Common myeloid progenitor, CD34-positive (primary cell): ENCODE data around the gene GABRB3.

Source experiments
- CTCF ChIA-PET: fragments of 350-600 bp; sonication (Branson Sonifier 250); formaldehyde crosslinking; loops from one replicate; lab custom pipeline; 2021; ENCODE audit warnings: antibody characterized with exemption; lab: Charles Lee
- POLR2A ChIA-PET: fragments of 350-600 bp; sonication (Branson Sonifier 250); formaldehyde crosslinking; loops from one replicate; lab custom pipeline; 2021; ENCODE audit warnings: antibody characterized with exemption; lab: Charles Lee
- DNase-seq, 3 donors: peaks; one replicate each; pipeline versions ENCODE4 v3.0.0 to v3.0.0-alpha.2; 2013
- H3K27ac ChIP-seq, 2 experiments: 1 replicate in 1 of 2; 2 replicates in 1 of 2; pipeline ENCODE4 v1.7.0; 2013; ENCODE audit warnings: inconsistent platforms in 2 of 2, low read length in 2 of 2, mild to moderate bottlenecking in 2 of 2, low read depth in 1 of 2, moderate library complexity in 1 of 2; ENCODE audit not compliant: severe bottlenecking in 2 of 2, insufficient read depth in 1 of 2, poor library complexity in 1 of 2
- H3K27me3 ChIP-seq, 5 experiments: replicated peaks in 2 of 5; 1 replicate in 3 of 5; 2 replicates in 2 of 5; pipeline versions ENCODE4 v1.6.1 to v1.7.0; 2013; ENCODE audit warnings: low read length in 4 of 5, mild to moderate bottlenecking in 2 of 5, moderate library complexity in 2 of 5, inconsistent platforms in 1 of 5; ENCODE audit not compliant: insufficient read depth in 5 of 5, control insufficient read depth in 4 of 5
- H3K36me3 ChIP-seq, 4 experiments: 1 replicate in 2 of 4; 2 replicates in 2 of 4; pipeline versions ENCODE4 v1.6.1 to v1.7.0; 2013; ENCODE audit warnings: low read length in 3 of 4, control low read depth in 1 of 4, mild to moderate bottlenecking in 1 of 4; ENCODE audit not compliant: control insufficient read depth in 4 of 4, insufficient read depth in 4 of 4
- H3K4me1 ChIP-seq, 4 experiments: 1 replicate in 3 of 4; 2 replicates in 1 of 4; pipeline versions ENCODE4 v1.6.1 to v1.7.1; 2013; ENCODE audit warnings: low read length in 3 of 4, mild to moderate bottlenecking in 3 of 4, control low read depth in 1 of 4, inconsistent platforms in 1 of 4, moderate library complexity in 1 of 4; ENCODE audit not compliant: control insufficient read depth in 4 of 4, insufficient read depth in 4 of 4; ENCODE audit errors: control extremely low read depth in 1 of 4
- H3K4me3 ChIP-seq, 7 experiments: 1 replicate in 4 of 7; 2 replicates in 3 of 7; pipeline versions ENCODE4 v1.5.1 to v1.7.0; 2013; ENCODE audit warnings: mild to moderate bottlenecking in 7 of 7, low read length in 6 of 7, moderate library complexity in 6 of 7, inconsistent platforms in 2 of 7, low read depth in 2 of 7, control low read depth in 1 of 7; ENCODE audit not compliant: insufficient read depth in 4 of 7, control insufficient read depth in 1 of 7; ENCODE audit errors: extremely low read depth in 1 of 7
- H3K9me3 ChIP-seq, 5 experiments: 1 replicate in 4 of 5; 2 replicates in 1 of 5; pipeline versions ENCODE4 v1.6.1 to v1.7.1; 2013; ENCODE audit warnings: low read length in 4 of 5, mild to moderate bottlenecking in 2 of 5, inconsistent platforms in 1 of 5, low read depth in 1 of 5, moderate library complexity in 1 of 5; ENCODE audit not compliant: control insufficient read depth in 4 of 5, insufficient read depth in 2 of 5; ENCODE audit errors: control extremely low read depth in 1 of 5
- WGBS: methylation state at CpG from one replicate; pipeline ENCODE4 v1.1.5; 2013; ENCODE audit not compliant: insufficient coverage; 5-methylcytosine and 5-hydroxymethylcytosine counted together

GABRB3 gene

GRCh38 chr15:26790118-26790517, 17.3 kb upstream of the GABRB3 start:
- no peaks in the 10 kb centered on the region for H3K36me3 ChIP-seq
- 92% methylated on average over 6 of the region's 8 CpGs for WGBS
- no peaks in the 10 kb centered on the region for H3K27me3 ChIP-seq
- ChIA-PET POLR2A (no interaction called here), CTCF (no interaction called here)
- no peak for DNase-seq
- no peak overlapping the region for H3K27ac ChIP-seq
- H3K4me1 ChIP-seq: no peaks in the 10 kb centered on the region
- H3K4me3 ChIP-seq: no peak overlapping the region
- no peaks in the 10 kb centered on the region for H3K9me3 ChIP-seq

DNA sequence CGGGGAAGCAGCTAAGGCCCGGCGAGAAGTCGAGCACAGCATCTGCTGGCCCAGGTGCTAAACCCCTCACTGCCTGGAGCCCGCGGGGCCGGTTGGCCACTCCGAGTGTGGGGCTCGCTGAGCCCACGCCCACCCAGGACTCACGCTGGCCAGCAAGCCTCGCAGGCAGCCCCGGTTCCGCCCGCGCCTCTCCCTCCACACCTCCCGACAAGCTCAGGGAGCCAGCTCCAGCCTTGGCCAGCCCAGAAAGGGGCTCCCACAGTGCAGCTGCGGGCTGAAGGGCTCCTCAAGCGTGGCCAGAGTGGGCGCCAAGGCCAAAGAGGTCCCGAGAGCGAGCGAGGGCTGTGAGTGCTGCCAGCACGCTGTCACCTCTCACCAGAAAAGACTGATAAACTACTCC, 8.9 kb upstream of the GABRB3 start:
- ChIA-PET CTCF (no interaction called here), POLR2A (no interaction called here)
- Histone ChIP-seq H3K27me3 (peaks cover 0 to 3% (median 0%) of the 10 kb centered on the region in 5 experiments), H3K36me3 (no peaks in the 10 kb centered on the region), H3K9me3 (no peaks in the 10 kb centered on the region), H3K4me1 (no peaks in the 10 kb centered on the region), H3K4me3 (no peak overlapping the region), H3K27ac (no peak overlapping the region)
- WGBS: 78% methylated on average over 18 of the region's 24 CpGs
- DNase-seq: no peak

DNA sequence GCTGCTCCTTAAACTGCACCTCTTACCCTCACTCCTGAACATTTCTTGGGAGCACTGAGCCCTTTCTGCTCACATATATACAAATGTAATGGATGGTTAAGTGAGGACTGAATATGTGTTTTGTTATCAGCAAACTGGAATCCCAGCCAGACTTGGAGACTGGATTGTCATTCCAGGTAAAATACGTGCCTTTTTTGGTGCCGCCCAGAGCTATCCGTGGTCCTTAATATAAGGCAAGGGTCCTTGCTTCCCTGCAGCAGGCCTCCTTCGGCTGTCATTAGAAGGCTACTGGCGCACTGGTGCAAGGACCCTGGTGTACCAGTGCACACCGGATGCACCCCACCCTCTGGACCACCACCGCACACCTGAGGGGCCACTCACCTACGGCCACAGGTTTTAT, 1.1 kb upstream of the GABRB3 start:
- H3K36me3 ChIP-seq: no peaks in the 10 kb centered on the region
- peaks cover 17 to 64% (median 28%) of the 10 kb centered on the region in 5 experiments for H3K27me3 ChIP-seq
- no peak overlapping the region for H3K27ac ChIP-seq
- DNase-seq: no peak
- ChIA-PET CTCF (no interaction called here), POLR2A (no interaction called here)
- peaks cover 0 to 16% (median 6%) of the 10 kb centered on the region in 4 experiments for H3K4me1 ChIP-seq
- no peak overlapping the region for H3K4me3 ChIP-seq
- H3K9me3 ChIP-seq: no peaks in the 10 kb centered on the region
- WGBS: 10% methylated on average over 7 of the region's 8 CpGs

- POLR2A ChIA-PET: no interaction called here
Measured at GRCh38 chr15:26773067-26773877, 406 bp upstream of the GABRB3 start.

DNA sequence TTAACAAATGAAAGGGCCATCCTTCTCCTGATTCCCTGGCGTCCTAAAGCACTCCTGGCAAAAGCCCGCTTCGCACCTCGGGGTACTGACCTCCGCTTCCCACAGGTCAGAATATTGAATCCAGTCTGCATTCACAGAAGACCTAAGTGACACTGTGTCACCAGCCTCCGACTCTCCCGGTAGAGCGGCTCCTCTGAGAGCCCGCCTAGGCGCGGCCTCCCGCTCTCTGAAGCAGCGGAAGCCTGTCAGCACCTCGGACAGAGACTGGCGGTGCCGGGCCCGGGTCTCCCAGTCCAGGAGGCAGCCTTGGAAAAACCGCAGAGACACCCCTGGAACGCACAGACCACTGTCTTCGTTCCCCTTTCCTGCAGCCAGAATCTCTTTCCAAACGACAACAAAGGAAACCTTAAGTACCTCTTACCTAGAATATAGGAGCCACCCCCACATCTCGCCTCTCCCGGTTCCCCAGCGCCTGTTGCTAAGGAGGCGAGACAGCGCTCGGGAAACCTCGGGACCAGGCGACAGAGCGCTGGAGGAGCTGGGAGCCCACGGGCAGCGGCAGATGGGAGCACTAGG, 1.2 kb downstream of the GABRB3 start:
- H3K27ac ChIP-seq: no peak overlapping the region
- no peaks in the 10 kb centered on the region for H3K36me3 ChIP-seq
- ChIA-PET CTCF (no interaction called here), POLR2A (no interaction called here)
- WGBS: 2% methylated on average over 30 of the region's 32 CpGs
- DNase-seq: peak in 1 of 3 donors; percentile 6
- no peaks in the 10 kb centered on the region for H3K9me3 ChIP-seq
- peak overlapping the region in 1 of 7 experiments; percentile 45 for H3K4me3 ChIP-seq
- peaks cover 17 to 71% (median 33%) of the 10 kb centered on the region in 5 experiments for H3K27me3 ChIP-seq
- H3K4me1 ChIP-seq: peaks cover 0 to 16% (median 6%) of the 10 kb centered on the region in 4 experiments

More at GRCh38 chr15:26773067-26773877, 406 bp upstream of the GABRB3 start:
- CTCF ChIA-PET: no interaction called here
- H3K4me3 ChIP-seq: peak overlapping the region in 5 of 7 experiments; percentile 9 to 55 (median 47)
- H3K36me3 ChIP-seq: no peaks in the 10 kb centered on the region
- no peaks in the 10 kb centered on the region for H3K9me3 ChIP-seq
- H3K27me3 ChIP-seq: peaks cover 17 to 68% (median 30%) of the 10 kb centered on the region in 5 experiments
- H3K4me1 ChIP-seq: peaks cover 0 to 16% (median 6%) of the 10 kb centered on the region in 4 experiments
- no peak for DNase-seq
- 1% methylated on average over 60 of the region's 102 CpGs for WGBS
- H3K27ac ChIP-seq: no peak overlapping the region

GRCh38 chr15:26771168-26771567, 1.7 kb downstream of the GABRB3 start:
- peaks cover 0 to 16% (median 6%) of the 10 kb centered on the region in 4 experiments for H3K4me1 ChIP-seq
- H3K27me3 ChIP-seq: peaks cover 17 to 73% (median 35%) of the 10 kb centered on the region in 5 experiments
- no peaks in the 10 kb centered on the region for H3K36me3 ChIP-seq
- DNase-seq: no peak
- ChIA-PET POLR2A (no interaction called here), CTCF (no interaction called here)
- no peak overlapping the region for H3K4me3 ChIP-seq
- H3K9me3 ChIP-seq: no peaks in the 10 kb centered on the region
- no peak overlapping the region for H3K27ac ChIP-seq
- WGBS: 9% methylated on average over 9 of the region's 10 CpGs

GRCh38 chr15:26767169-26767670, 5.6 kb downstream of the GABRB3 start:
- ChIA-PET POLR2A (interaction anchor here (0.5 kb wide), 1 partner anchor 80 kb away, joined by 3 read pairs; no protein-coding TSS in a partner anchor), CTCF (no interaction called here)
- DNase-seq: no peak
- H3K27ac ChIP-seq: no peak overlapping the region
- peaks cover 0 to 6% (median 2%) of the 10 kb centered on the region in 4 experiments for H3K4me1 ChIP-seq
- H3K36me3 ChIP-seq: no peaks in the 10 kb centered on the region
- H3K9me3 ChIP-seq: no peaks in the 10 kb centered on the region
- 6% methylated on average over 2 of the region's 5 CpGs for WGBS
- H3K4me3 ChIP-seq: no peak overlapping the region
- peaks cover 4 to 42% (median 24%) of the 10 kb centered on the region in 5 experiments for H3K27me3 ChIP-seq
